ENCODE data around the gene FN3K. TPM values are rescaled to one million over a fixed set of nuclear protein-coding genes. Genes with fewer than 3 reads are reported as not detected.

FN3K gene
- total RNA-seq, 2 donors from 2014 or later = 5.1 to 28.3 TPM

GRCh38 chr17:82705756-82706155 lies 29.7 kb upstream of the FN3K start:
- Histone ChIP-seq H3K4me1 (no peaks in the 10 kb centered on the region), H3K4me3 (no peak overlapping the region), H3K27me3 (no peaks in the 10 kb centered on the region), H3K36me3 (no peaks in the 10 kb centered on the region), H3K9me3 (no peaks in the 10 kb centered on the region), H3K27ac (no peak overlapping the region)
- TF ChIP-seq, protein P1, sequence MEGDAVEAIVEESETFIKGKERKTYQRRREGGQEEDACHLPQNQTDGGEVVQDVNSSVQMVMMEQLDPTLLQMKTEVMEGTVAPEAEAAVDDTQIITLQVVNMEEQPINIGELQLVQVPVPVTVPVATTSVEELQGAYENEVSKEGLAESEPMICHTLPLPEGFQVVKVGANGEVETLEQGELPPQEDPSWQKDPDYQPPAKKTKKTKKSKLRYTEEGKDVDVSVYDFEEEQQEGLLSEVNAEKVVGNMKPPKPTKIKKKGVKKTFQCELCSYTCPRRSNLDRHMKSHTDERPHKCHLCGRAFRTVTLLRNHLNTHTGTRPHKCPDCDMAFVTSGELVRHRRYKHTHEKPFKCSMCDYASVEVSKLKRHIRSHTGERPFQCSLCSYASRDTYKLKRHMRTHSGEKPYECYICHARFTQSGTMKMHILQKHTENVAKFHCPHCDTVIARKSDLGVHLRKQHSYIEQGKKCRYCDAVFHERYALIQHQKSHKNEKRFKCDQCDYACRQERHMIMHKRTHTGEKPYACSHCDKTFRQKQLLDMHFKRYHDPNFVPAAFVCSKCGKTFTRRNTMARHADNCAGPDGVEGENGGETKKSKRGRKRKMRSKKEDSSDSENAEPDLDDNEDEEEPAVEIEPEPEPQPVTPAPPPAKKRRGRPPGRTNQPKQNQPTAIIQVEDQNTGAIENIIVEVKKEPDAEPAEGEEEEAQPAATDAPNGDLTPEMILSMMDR (IDR thresholded peaks at IDR 0.05) = no peak
- DNase-seq (ENCODE audit: low spot score) = no peak

DNA sequence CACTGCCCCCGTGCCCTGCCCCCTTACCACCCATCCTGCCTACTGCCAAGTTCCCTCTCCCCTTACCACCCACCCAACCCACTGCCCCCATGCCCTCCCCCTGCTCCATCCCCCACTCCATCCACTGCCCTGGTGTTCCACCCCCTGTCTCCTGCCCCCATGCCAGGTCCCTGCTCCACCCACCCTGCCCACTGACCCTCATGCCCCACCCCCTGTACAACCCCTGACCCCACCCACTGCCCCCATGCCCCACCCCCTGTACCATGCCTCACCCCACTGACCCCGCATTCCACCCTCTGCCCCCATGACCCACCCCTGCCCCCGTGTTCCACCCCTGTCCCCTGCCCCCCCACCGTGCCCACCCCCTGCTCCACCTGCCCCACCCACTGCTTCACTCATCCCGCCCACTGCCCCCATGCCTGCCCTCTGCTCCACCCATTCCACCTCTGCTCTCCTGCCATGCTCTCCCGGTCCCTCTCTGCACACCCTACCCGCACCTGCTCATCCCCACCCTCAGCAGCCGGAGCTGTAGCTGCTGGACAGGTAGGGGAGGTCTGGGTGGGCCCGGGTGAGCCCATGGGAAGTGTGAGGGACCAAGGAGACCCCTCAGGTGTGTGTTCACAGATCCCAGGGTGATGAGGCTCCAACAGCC lies 26.3 kb upstream of the FN3K start:
- H3K27me3 ChIP-seq = no peaks in the 10 kb centered on the region
- no peaks in the 10 kb centered on the region for H3K4me1 ChIP-seq
- no peaks in the 10 kb centered on the region for H3K9me3 ChIP-seq
- H3K27ac ChIP-seq = no peak overlapping the region
- H3K4me3 ChIP-seq = no peak overlapping the region
- TF ChIP-seq, protein P1 (IDR thresholded peaks at IDR 0.05) = no peak
- no peaks in the 10 kb centered on the region for H3K36me3 ChIP-seq
- DNase-seq (ENCODE audit: low spot score) = no peak

DNA sequence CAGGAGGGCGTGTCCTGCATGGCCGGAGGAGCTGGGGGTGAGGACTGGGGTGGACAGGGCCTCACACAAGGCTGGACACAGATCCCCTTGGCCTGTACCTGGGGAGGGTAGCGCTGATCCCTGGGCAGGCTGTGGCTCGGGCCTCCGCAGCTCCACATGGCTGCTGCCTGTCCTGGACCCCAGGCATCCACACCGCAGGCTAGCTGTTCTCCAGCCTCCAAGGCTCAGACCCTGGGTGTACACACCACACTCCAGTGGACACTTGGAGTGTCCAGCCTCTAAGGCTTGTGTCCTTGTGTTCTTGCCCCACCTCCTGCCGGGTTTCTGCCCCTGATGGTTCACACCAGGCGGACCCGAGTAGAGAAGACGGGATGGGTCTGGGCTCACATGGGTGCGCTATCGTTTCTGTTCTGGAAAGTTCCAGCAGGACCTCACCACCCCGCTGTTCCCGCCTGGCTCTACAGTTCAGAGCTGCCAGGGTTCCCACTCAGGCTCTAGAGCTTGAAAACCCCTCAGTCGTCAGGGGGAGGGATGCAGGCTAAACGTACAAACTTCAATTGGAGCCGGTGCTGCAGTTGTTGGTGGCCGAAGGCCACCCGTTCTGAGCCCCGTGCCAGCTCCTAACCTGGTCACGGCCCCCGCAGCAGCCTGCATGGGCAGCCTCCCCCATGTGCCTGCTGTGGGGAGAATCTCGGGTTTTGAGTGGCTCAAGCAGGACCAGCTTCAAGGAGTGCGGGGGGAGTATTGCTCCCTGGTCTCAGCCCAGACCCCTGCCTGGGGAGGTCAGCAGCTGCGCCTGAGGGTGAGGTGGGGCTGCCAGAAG lies 25.5 kb upstream of the FN3K start:
- Histone ChIP-seq H3K27ac (no peak overlapping the region), H3K27me3 (no peaks in the 10 kb centered on the region), H3K36me3 (no peaks in the 10 kb centered on the region), H3K4me1 (no peaks in the 10 kb centered on the region), H3K4me3 (no peak overlapping the region), H3K9me3 (no peaks in the 10 kb centered on the region)
- DNase-seq (ENCODE audit: low spot score) = no peak
- TF ChIP-seq, protein P1 (IDR thresholded peaks at IDR 0.05) = no peak

DNA sequence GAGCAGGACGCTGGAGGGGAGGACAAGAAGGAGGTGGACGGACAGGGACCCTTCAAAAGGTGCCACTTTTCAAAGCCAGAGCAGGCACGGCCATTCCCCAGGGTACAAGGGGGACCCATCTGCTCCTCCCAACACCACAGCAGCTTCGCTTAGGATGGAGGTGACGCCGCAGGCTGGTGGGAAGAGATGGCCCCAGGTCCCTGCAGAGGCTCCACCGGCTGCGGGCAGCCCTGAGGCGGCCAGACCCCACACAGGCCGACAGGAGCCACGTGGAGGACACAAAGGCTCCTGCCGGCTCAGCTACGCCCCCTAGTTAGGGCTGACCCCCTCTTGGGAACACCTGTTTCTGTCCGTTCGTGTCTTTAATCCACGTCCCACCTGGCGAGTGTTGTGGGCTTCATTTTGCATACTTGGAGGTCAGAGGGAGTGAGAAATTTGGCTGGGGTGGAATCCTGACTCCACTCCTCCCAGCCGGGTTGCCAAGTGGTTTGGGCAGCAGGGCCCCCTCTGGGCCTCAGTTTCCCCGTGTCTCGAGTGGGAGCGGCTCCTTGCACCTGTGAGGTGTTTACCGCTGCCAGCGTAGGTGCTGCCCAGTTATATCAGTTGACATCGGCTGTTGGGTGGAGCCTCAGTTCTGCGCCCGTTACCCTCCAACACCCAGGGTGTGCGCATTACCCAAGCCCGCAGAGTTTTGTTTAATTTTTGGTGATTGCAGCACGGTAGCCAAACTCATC lies 24.7 kb upstream of the FN3K start:
- Histone ChIP-seq H3K27ac (no peak overlapping the region), H3K4me3 (no peak overlapping the region), H3K4me1 (peaks cover 0 to 1% of the 10 kb centered on the region in 2 donors), H3K27me3 (no peaks in the 10 kb centered on the region), H3K36me3 (no peaks in the 10 kb centered on the region), H3K9me3 (no peaks in the 10 kb centered on the region)
- DNase-seq (ENCODE audit: low spot score) = no peak
- TF ChIP-seq, protein P1 (IDR thresholded peaks at IDR 0.05) = no peak

DNA sequence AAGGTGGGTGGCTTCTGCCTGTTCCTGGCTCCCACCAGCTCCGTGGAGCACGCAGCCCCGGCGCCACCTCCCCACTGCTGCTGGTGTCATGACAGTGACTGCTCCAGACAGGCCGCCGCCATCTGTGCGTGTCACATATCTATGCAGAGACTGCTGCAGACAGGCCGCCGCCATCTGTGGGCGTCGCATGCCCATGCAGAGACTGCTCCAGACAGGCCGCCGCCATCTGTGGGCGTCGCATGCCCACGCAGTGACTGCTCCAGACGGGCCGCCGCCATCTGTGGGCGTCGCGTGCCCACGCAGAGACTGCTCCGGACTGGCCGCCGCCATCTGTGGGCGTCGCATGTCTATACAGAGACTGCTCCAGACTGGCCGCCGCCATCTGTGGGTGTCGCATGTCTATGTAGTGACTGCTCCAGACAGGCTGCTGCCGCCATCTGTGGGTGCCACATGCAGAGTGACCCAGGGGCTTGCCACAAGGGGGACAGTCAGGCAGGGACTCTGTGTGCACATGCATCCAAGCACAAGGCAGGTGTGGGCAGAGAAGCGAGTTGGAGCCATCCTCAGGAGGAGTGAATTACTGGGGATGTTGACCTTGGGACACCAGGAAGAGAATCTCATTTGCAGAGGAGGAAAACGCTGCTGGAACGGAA lies 22.2 kb upstream of the FN3K start:
- TF ChIP-seq, protein P1 (IDR thresholded peaks at IDR 0.05) = no peak
- Histone ChIP-seq H3K9me3 (no peaks in the 10 kb centered on the region), H3K36me3 (no peaks in the 10 kb centered on the region), H3K27ac (no peak overlapping the region), H3K27me3 (no peaks in the 10 kb centered on the region), H3K4me1 (peaks cover 0 to 17% of the 10 kb centered on the region in 2 donors), H3K4me3 (no peak overlapping the region)
- no peak for DNase-seq (ENCODE audit: low spot score)
